Measurements from ENCODE around the gene SPATA33.
A peak's percentile ranks its signal among the peaks of the same experiment; 100 is the strongest.
"Not testable (repeated sequence)": the region's sequence is repeated elsewhere in the genome, so short reads cannot be mapped to it uniquely, and the experiment has no call there.

The SPATA33 gene

GRCh38 chr16:89629827-89630610 is 27.6 kb upstream of the SPATA33 start:
- DNase-seq, result no peak

GRCh38 chr16:89633064-89633631 is 24.5 kb upstream of the SPATA33 start:
- DNase-seq, result peak; percentile 86

GRCh38 chr16:89634463-89635385 is 22.9 kb upstream of the SPATA33 start:
- not testable (repeated sequence) for DNase-seq

DNA sequence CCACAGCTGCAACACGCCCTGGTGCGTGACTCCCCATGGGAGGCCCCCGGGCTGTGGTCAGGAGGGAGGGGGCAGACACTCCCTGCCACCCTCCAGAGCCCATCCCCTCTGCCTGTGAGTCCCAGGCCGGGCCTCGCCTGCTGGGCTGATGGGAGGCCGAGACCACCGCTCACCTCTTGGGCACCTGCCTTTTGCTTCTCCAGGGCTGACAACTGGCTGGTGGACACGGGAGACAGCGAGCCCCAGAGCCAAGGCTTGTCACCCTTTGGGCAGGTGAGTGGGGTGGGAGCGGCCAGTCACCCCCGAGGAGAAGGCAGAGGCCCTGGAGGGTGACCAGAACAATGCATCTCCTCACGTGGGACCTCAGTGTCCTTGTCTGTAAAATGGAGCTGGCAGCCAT is 21.0 kb upstream of the SPATA33 start:
- DNase-seq, result no peak

GRCh38 chr16:89637379-89637778 is 20.3 kb upstream of the SPATA33 start:
- DNase-seq, result no peak

DNA sequence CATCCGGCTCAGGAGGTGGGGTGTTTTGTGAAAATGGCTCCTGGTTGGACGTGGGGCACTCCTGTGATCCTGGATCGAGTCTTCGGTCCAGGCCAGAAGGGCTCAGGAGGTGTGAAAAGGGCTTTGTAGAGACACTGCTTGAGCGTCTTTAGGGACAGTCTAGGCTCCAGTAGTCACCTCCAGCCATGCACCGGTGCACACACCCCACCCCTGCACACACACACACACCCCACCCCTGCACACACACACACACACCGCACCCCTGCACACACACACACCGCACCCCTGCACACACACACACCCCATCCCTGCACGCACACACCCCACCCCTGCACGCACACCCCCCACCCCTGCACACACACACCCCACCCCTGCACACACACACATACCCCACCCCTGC is 19.2 kb upstream of the SPATA33 start:
- DNase-seq, result no peak

DNA sequence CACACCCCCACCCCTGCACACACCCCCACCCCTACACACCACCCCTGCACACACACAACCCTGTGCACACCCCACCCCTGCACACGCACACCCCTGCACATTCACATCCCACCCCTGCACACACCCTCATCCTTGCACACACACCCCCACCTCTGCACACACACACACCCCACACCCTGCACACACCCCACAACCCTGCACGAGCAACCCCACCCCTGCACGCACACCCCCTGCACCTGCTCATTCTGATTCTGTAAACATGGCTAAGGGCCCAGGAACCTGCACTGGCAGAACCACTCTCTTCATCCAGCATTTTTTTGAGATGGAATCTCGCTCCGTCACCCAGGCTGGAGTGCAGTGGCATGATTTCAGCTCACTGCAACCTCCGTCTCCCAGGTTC is 18.3 kb upstream of the SPATA33 start:
- DNase-seq, result no peak

GRCh38 chr16:89641458-89642119 is 16.0 kb upstream of the SPATA33 start:
- DNase-seq, result no peak

GRCh38 chr16:89642574-89642973 is 15.1 kb upstream of the SPATA33 start:
- no peak for DNase-seq

- no peak for DNase-seq
Observed at GRCh38 chr16:89643769-89644300, 13.8 kb upstream of the SPATA33 start.

- no peak for DNase-seq
Observed at GRCh38 chr16:89645122-89645521, 12.5 kb upstream of the SPATA33 start.

GRCh38 chr16:89646270-89646669 is 11.4 kb upstream of the SPATA33 start:
- no peak for DNase-seq

DNA sequence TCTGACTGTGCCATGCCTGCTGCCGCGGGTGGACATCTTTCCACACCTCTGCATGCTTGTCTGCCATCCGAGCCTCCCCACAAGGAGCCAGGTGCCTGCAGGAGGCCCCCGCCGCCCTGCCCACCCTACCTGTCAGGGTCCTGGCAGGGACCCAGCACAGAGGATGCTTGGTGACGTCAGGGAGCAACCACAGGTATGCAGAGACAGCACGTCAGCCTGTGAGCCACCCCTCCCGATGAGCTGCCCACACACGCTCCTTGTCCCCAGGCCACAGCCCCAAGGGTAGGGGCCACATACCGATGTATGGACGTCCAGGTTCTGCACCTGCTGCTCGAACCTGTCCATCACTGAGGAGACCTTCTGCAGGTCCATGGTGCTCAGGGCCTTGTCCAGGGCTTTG is 10.7 kb upstream of the SPATA33 start:
- DNase-seq, result no peak

GRCh38 chr16:89651584-89651983 is 6.1 kb upstream of the SPATA33 start:
- no peak for DNase-seq

DNA sequence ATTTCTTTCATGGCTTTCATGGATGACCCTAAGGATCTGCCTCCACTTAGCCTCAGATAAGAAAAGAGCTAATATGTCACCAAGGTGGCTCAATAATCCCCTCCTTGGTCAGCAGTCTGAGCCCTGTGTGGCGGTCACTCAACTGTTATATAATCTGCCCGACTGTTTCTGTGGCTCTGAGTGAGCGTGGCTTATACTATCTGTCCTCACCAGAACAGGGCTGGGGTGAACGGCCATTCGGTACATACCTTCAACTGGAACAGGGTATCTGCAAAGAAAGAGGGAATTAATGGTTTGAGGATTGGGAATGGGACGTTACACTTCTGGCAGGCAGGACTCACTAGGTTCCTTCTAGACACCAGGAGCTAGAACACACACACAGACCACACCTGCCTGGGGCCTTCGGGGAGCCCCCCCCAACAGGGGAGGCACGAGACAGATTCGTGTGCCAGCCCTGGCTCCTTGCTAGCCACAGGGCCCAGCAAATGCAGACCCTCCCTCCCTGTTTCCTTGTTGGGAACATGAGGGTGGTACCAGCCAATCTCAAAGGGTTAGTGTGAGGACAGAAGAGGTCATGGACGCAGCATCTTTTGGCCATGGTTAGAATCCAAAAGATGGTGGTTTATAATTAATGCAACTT is 3.9 kb upstream of the SPATA33 start:
- DNase-seq, result no peak

- no peak for DNase-seq
Observed at GRCh38 chr16:89655062-89655643, 2.5 kb upstream of the SPATA33 start.

GRCh38 chr16:89656435-89657121 is 1.1 kb upstream of the SPATA33 start:
- DNase-seq, result no peak

- DNase-seq, result no peak
Observed at GRCh38 chr16:89658221-89658879, 714 bp downstream of the SPATA33 start.

- no peak for DNase-seq
Observed at GRCh38 chr16:89660146-89660545, 2.5 kb downstream of the SPATA33 start.

GRCh38 chr16:89661215-89661614 is 3.6 kb downstream of the SPATA33 start:
- DNase-seq, result no peak

DNA sequence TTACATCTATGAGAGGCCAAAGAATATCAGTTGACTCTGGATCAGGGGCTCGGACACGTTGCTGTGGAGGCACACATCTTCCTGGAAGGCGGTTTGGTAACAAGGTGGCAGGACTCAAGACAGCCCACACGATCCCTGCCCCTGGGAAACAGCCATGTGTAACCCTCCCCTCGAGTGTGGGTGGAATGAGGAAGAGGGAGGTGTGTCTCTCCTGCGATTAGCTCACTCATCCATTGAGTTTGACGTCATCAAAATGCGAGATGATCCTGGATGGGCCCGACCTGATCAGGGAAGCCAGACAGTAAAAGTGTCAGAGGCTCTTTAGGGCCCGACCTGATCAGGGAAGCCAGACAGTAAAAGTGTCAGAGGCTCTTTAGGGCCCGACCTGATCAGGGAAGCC is 6.6 kb downstream of the SPATA33 start:
- DNase-seq, result not testable (repeated sequence)

Data from HCEC 1CT (cell line).